ENCODE data around the gene CDO1. TPM values are rescaled to one million over a fixed set of nuclear protein-coding genes. Genes with fewer than 3 reads are reported as not detected.

CDO1 gene
- total and polyA plus RNA-seq, 8 donors: 1.0 to 8.6 (median 3.9) TPM; not detected in 4

- H3K4me3 ChIP-seq: no peak overlapping the region
- TF ChIP-seq POLR2A (IDR thresholded peaks at IDR 0.05) (no peak), CTCF (IDR thresholded peaks at IDR 0.05) (no peak), POLR2AphosphoS5 (IDR thresholded peaks at IDR 0.05) (no peak), EP300 (IDR thresholded peaks at IDR 0.05) (no peak)
Observed at GRCh38 chr5:115807654-115808052, 8.8 kb downstream of the CDO1 start.

GRCh38 chr5:115806986-115807653 is 9.3 kb downstream of the CDO1 start:
- TF ChIP-seq EP300 (IDR thresholded peaks at IDR 0.05): no peak
- TF ChIP-seq POLR2A (IDR thresholded peaks at IDR 0.05): no peak
- no peak for TF ChIP-seq POLR2AphosphoS5 (IDR thresholded peaks at IDR 0.05)
- no peak for TF ChIP-seq CTCF (IDR thresholded peaks at IDR 0.05)
- no peak overlapping the region for H3K27ac ChIP-seq
- intact Hi-C loops (cut with DNase I; ENCODE audit: low total_unique reads): loop anchor here (10.0 kb wide), 1 partner anchor 142 kb away; no protein-coding TSS in a partner anchor

More at GRCh38 chr5:115807654-115808052, 8.8 kb downstream of the CDO1 start:
- 82 to 90% (median 86%) methylated on average over 2 of the region's 2 CpGs for WGBS, 5 donors
- no peaks in the 10 kb centered on the region for H3K4me1 ChIP-seq
- DNase-seq: no peak
- no peaks in the 10 kb centered on the region for H3K9me3 ChIP-seq
- no peaks in the 10 kb centered on the region for H3K36me3 ChIP-seq
- intact Hi-C loops (cut with DNase I; ENCODE audit: low total_unique reads): loop anchor here (10.0 kb wide), 1 partner anchor 143 kb away; no protein-coding TSS in a partner anchor
- H3K27me3 ChIP-seq: peaks cover 0 to 6% (median 0%) of the 10 kb centered on the region in 3 donors
- H3K27ac ChIP-seq: no peak overlapping the region

GRCh38 chr5:115801984-115802383 is 14.5 kb downstream of the CDO1 start:
- peaks cover 0 to 7% (median 0%) of the 10 kb centered on the region in 4 donors for H3K4me1 ChIP-seq
- TF ChIP-seq EP300 (IDR thresholded peaks at IDR 0.05): no peak
- TF ChIP-seq POLR2AphosphoS5 (IDR thresholded peaks at IDR 0.05): no peak
- TF ChIP-seq CTCF (IDR thresholded peaks at IDR 0.05): no peak
- TF ChIP-seq POLR2A (IDR thresholded peaks at IDR 0.05): no peak
- intact Hi-C loops (cut with DNase I; ENCODE audit: low total_unique reads): loop anchor here (10.0 kb wide), 1 partner anchor 137 kb away; no protein-coding TSS in a partner anchor
- H3K27me3 ChIP-seq: no peaks in the 10 kb centered on the region
- H3K4me3 ChIP-seq: no peak overlapping the region
- no peaks in the 10 kb centered on the region for H3K36me3 ChIP-seq
- H3K9me3 ChIP-seq: no peaks in the 10 kb centered on the region
- H3K27ac ChIP-seq: no peak overlapping the region
- WGBS, 5 donors: 31 to 81% (median 61%) methylated on average over 1 of the region's 1 CpG
- DNase-seq: no peak

More at GRCh38 chr5:115806986-115807653, 9.3 kb downstream of the CDO1 start:
- Histone ChIP-seq H3K4me3 (no peak overlapping the region), H3K9me3 (no peaks in the 10 kb centered on the region), H3K27me3 (peaks cover 0 to under 1% (median 0%) of the 10 kb centered on the region in 3 donors), H3K4me1 (no peaks in the 10 kb centered on the region), H3K36me3 (no peaks in the 10 kb centered on the region)
- WGBS, 5 donors: 44 to 82% (median 60%) methylated on average over 2 of the region's 2 CpGs
- no peak for DNase-seq

- intact Hi-C loops (cut with DNase I; ENCODE audit: low total_unique reads): loop anchor here (10.0 kb wide), 1 partner anchor 136 kb away; no protein-coding TSS in a partner anchor
- Histone ChIP-seq H3K36me3 (no peaks in the 10 kb centered on the region), H3K27me3 (no peaks in the 10 kb centered on the region), H3K4me1 (peaks cover 0 to 7% (median 0%) of the 10 kb centered on the region in 4 donors), H3K4me3 (no peak overlapping the region), H3K9me3 (no peaks in the 10 kb centered on the region), H3K27ac (no peak overlapping the region)
- DNase-seq: no peak
- TF ChIP-seq POLR2AphosphoS5 (IDR thresholded peaks at IDR 0.05) (no peak), POLR2A (IDR thresholded peaks at IDR 0.05) (no peak), CTCF (IDR thresholded peaks at IDR 0.05) (no peak), EP300 (IDR thresholded peaks at IDR 0.05) (no peak)
- 81 to 89% (median 85%) methylated on average over 2 of the region's 2 CpGs for WGBS, 5 donors
Observed at GRCh38 chr5:115801152-115801551, 15.3 kb downstream of the CDO1 start.

Measured in stomach (tissue), 9 donors.